Medulla oblongata (tissue), 1 donor: ENCODE data around the gene PGBD4.

ENCODE experiments used
- DNase-seq: peaks from one replicate; pipeline ENCODE4 v3.0.0-alpha.2; 2015; ENCODE audit errors: extremely low spot score

PGBD4 gene

DNA sequence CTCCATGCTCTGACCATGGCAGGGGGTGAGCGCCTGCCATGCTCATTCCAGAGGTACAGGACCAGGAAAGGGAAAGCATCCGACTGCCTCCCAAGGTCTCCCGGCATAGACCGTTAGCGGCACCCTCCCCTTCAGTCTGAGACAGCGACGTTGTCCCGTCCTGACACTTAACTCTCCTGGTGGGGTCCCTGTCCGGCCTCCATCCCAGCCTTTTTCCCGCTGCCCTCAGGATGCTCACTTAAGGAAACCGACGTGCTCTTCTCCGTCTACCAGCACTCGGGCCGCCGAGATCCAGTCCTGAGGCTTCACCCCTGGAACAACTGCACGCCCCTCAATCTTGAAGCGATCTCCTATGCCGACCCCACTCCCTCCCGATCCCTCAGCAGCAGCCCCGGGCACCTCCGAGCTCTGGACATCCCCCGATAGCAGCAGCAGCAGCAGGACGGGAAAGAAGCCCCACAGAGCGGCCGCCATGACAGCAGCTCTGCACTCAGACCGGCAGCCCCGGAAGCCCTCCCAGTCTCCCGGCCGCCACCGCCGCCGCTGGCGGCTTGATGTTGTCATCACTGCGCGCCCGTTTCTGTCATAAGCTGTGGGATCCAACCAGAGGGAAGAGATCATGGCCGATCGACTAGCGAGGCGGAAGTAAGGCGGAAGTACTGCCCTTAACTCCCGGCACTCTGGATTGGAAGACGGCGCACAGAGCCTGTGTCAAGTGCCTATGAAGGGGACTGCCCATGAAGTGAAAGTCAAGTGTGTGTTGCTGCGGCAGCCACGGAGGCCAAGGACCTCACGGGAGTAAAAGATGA lies at the start of gene PGBD4, which contains the start of gene EMC7:
Gene PGBD4, plus strand, starts transcription at position 718 of the 809 bp plus-strand sequence. CDS start 449 bp downstream, outside the sequence.
Gene EMC7, minus strand, starts transcription at position 497 of the 809 bp plus-strand sequence. Its CDS starts 23 bp downstream, at position 474.
- peak; percentile 99 for DNase-seq

DNA sequence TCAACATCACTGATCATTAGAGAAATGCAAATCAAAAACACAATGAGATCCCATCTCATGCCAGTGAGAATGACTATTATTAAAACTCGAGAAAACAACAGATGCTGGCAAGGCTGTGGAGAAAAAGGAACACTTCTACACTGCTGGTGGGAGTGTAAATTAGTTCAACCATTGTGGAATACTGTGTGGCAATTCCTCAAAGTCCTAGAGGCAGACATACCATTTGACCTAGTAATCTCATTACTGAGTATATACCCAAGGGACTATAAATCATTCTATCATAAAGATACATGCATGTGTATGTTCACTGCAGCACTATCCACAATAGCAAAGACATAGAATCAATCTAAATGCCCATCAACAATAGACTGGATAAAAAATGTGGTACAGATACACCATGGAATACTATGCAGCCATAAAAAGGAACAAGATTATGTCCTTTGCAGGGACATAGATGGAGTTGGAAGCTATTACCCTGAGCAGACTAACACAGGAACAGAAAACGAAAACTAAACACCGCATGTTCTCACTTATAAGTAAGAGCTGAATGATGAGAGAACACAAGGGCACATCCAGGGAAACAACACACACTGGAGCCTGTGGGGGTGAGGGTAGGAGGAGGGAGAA lies 47.7 kb upstream of the PGBD4 start:
- DNase-seq: no peak

DNA sequence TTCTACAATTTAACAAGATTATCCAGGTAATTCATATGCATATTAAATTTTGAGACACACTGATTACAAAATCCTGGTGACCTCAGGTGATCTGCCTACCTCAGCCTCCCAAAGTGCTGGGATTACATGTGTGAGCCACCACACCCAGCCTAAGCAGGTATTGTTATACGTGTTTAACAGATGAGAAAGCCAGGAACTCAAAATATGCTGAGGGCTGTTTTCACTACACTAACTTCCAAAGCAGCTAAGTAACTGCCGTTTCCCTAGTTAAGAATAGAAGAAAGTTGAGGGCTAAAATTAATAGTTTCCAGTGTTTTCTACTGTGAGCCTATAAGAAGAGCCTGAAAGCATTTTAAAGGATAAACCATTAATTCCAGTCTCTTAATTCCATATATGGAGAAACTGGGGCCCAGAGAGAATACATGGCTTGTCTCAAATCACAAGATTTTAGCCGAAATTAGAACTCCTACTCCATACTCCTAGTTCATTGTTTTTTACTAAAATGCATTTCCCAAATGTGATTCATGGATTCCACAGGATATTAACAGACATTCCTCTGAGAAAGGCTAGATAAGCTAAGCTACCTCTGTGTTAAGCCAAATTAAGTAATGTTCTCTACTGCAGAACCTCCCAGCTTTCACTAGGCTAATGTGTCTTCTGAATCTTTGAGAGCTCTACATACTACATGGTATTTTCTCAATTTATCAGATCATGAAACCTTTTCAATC lies 45.9 kb upstream of the PGBD4 start:
- DNase-seq: no peak

DNA sequence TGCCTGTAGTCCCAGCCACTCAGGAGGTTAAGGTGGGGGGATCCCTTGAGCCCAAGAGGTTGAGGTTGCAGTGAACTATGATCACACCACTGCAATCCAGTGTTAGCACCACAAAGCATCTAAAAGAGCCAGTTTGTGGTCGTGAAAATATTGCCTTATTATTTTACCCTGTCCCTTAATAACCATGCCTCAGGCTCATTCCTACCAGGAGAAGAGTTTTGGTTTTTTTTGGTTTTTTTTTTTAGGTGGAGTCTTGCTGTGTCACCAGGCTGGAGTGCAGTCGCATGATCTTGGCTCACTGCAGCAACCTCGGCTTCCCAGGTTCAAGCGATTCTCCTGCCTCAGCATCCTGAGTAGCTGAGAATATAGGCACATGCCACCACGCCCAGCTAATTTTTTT lies 45.0 kb upstream of the PGBD4 start:
- DNase-seq: no peak

DNA sequence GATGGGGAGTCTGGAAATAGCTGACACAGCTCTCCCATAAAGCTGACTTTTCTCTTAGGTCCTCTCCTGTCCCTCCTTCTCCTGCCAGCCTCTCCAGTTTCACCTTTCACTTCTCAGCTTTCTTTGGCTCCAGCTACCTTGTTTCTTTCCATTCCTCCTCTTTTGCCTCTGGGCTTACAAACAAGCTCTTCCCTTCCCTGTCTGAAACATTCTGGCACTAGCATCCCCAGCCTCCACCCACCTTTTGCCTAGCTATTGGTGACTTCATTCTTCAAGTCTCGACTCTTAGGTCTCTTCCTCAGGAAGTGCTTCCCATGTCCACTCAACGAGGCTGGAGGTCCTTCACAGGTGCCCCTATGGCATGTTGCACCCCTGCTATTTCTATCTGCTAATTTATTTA lies 42.4 kb upstream of the PGBD4 start:
- DNase-seq: no peak

DNA sequence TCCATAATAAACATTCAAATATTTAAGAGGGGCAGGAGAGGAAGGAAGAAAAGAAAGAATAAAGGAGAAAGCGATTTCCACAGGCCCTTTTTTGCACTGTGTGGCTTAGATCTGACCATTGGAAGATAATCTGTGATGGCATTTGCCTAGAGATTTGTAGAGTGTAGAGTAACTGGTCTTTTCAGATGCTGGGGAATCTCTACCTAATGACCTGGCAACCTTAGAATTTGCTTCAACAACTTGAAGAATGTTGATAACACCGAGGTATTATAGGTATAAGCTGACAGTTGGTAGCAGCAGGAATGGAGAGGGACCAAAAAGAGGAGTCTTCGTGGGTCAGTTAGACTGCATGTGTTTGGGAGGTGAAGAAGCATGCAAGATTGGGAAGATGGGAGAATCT lies 41.9 kb upstream of the PGBD4 start:
- DNase-seq: no peak

DNA sequence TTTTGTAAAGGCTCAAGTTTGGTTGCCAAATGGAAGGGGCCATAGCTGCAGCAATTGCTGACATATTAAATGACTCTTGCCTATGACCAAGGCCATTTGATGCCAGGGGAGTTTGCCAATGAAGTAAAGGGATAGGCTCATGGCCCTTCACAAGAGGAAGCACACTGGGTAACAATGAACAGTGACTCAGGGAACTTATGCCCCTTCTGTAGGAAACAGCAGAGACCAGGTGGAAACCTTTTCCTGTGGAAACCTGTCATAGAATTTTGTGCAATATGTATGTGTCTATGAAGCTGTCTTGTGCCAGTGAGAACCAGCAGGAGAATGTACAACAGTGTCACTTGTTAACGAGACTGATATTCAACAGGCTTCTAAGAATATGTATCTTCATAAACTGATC lies 37.4 kb upstream of the PGBD4 start:
- no peak for DNase-seq

DNA sequence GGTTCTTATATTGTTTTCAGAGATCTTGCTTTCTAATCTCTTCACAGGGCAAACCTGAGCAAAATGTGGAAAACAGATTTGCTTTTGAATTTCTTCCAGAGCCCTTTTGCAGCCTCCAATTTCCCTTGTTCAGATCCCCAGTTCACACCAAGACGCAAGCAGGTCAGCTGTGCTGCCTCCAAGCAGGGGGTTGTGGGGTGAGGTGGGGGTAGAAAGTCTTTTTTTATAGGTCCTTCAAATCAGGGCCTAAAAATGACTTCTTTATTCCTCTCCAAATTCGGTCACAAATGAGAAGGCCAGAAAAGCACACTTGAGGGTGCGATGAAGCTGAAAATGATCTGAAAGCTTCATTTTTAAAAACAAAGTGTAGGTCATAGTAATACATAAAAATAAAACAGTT lies 36.6 kb upstream of the PGBD4 start:
- DNase-seq: no peak

DNA sequence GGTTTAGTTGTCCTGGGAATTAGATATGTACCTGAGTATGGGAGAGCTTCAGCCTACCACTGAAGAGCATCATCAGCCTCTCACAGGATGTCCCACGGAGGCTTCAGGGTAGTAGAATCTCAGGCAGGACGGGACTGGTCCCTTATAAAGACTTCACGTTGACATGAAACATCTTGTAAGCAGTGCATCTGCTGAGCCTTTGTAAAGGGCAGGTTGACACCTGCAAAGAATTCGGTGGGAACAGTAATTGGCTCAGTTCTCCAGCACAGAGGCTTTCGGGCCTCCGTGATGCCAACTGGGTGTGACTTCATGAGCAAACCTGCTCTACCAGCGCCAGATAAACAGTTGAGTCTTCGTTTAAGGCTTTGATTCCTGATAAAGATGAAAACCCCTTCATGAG lies 35.9 kb upstream of the PGBD4 start:
- no peak for DNase-seq

DNA sequence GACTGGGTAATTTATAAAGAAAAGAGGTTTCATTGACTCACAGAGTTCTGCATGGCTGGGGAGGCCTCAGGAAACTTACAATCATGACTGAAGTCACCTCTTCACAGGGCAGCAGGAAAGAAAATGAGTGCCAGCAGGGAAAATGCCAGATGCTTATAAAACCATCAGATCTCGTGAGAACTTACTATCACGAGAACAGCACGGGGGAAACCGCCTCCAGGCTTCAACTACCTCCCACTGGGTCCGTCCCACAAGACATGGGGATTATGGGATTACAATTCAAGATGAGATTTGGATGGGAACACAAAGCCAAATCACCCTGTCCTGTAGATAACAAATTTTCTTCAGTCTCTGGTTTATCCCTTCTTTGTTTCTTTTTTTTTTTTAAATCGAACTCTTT lies 31.9 kb upstream of the PGBD4 start:
- no peak for DNase-seq

DNA sequence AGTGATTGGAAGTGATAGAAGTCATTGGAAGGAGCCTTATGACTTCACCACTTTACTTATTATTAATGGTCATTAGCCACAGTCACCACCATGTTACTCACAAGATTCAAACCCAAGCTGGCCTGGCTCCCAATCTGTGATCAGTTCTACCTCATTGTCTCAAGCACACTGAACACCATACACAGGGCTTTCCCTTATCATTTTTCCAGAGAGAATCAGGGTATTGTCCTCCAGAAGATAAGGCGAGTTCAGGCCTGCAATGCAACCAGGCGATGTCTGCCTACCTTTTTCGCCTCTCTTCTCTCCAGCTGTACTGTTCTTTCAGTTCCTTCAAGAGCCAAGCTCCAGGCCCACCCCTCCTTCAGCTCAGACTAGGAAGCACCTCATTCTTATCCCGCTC lies 25.1 kb upstream of the PGBD4 start:
- no peak for DNase-seq

DNA sequence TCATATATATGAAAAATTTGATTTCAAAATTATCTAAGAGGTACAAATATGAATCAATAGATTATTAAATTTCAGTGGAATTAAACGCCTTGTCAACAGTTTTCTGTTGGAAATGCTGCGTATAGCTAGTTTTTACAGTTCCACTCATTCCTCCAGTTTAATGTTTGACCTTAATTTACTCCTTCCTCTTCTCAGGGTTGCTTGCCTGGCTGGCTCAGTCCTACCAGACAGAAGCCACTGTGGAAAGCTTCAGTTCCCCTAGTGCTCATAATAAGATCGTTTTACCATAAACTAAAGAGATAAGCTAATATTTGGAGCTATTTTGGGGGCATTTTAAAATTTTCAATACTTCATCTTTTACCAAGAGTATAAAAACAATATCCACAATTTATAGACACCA lies 23.0 kb upstream of the PGBD4 start:
- no peak for DNase-seq

DNA sequence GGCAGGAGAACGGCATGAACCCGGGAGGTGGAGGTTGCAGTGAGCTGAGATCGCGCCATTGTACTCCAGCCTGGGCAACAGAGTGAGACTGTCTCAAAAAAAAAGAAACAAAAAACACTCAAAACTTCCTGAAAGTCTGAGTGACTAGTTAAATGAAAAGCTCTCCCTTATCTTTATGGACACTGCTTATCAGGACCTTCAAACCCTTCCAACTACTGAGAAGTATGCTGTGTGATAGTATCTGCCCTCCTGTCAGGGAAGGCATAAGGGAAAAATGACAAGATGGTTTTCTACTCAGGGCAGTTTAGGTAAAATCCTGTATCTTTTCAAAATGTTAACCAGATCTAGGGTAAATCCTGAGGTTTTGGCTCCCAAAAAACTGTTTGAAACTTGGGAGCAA lies 22.0 kb upstream of the PGBD4 start:
- no peak for DNase-seq

DNA sequence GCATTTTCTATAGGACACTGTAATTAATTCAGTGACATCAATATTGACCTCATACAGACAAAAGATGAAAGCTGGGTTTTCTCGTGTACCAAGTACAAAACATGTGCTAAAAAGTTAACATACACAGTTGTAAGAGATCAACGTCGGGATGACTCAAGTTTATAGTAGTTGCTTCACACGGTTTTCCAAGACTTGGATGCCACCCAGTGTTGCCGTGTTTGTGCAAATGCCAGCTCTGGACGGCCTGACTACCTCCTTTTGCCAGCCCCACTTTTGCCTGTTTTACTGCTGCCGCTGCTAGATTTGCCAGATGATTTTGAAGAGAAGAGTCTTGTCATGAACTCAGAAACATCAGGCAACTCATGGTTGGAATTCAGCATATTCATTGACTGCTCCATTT lies 17.8 kb upstream of the PGBD4 start:
- peak; percentile 24 for DNase-seq

DNA sequence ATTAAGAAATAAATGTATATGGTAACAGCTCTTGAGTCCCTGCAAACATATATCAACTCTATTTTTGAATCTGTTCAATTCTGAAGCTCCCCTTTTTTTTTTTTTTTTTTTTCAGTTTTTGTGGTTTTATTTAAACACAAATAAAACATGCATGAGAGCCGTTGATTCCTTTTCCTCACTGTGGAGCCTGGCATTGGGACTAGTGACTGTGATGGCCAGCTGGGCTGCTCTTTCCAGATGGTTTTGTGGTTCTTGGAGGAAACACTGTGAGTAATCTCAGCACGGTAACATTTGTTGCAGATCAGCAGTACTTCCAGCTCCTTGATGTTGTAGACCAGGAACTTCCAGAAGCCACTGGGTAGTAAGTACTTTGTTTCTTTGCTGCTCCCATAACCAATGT lies 16.1 kb upstream of the PGBD4 start:
- DNase-seq: no peak

DNA sequence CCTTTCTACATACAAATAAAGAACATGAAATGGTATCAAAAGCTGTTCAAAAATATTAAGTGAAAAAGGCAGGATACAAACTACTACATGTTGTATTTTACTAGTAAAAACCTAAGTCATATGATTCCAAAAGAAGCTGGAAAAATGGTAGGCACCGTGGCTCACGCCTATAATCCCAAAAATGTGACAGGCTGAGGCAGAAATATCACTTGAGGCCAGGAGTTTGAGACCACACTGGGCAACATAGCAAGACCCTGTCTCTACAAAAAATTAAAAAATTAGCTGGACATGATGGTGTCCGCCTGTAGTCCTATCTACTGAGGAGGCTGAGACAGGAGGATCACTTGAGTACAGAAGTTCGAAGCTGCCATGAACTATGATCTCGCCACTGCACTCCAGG lies 2.0 kb upstream of the PGBD4 start:
- no peak for DNase-seq

DNA sequence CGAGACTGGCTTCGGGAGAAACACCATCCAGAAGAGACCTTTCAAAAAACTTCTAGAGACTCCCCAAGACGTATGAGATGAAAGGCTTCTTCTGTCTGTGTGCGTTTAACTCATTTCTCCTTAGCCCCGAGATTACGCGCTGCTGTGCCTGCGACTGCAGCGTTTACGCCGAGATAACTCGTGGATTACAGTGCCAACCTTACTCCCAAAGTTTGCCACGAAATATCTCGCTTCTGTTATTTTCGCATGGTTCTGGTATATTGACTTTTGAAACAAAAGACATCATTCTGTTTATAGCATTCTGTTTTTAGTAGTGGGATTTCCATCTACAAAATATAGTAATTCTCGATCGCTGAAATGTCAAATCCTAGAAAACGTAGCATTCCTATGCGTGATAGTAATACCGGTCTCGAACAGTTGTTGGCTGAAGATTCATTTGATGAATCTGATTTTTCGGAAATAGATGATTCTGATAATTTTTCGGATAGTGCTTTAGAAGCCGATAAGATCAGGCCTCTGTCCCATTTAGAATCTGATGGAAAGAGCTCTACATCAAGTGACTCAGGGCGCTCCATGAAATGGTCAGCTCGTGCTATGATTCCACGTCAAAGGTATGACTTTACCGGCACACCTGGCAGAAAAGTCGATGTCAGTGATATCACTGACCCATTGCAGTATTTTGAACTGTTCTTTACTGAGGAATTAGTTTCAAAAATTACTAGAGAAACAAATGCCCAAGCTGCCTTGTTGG lies 467 bp downstream of the PGBD4 start:
- DNase-seq: no peak

DNA sequence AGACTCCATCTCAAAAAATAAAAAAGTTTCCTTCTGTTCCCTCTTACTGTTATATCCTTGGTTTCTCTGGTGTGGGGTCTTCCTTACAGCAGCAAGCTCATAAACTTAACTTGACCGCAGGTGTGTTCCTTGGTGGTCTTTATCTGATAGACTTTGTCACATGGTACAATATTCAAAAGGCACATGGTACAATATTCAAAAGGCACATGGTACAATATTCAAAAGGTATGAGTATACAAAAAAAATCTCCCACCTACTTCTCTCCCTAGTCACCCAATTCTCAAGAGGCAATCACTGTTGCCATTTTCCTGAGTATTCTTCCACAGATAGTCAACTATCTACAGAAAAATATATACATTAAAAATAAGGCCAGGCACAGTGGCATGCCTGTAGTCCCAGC lies 4.5 kb downstream of the PGBD4 start:
- DNase-seq: no peak

DNA sequence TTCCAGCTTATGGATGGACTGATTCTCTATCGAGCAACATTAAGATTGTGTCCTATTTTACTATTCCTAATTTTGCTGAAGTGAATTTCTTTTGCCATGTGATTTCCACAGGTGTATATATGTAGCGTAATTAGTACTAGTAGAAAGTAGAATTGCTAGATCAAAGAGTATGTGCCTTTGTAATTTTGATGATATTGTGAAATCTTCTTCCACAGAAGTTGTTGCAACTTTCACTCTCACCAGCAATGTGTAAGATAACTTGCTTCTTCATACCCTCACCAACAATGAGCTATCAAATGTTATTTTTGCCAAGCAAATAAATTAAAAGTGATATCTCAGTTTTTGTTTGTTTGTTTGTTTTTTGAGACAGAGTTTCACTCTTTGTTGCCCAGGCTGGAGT lies 5.4 kb downstream of the PGBD4 start:
- no peak for DNase-seq

DNA sequence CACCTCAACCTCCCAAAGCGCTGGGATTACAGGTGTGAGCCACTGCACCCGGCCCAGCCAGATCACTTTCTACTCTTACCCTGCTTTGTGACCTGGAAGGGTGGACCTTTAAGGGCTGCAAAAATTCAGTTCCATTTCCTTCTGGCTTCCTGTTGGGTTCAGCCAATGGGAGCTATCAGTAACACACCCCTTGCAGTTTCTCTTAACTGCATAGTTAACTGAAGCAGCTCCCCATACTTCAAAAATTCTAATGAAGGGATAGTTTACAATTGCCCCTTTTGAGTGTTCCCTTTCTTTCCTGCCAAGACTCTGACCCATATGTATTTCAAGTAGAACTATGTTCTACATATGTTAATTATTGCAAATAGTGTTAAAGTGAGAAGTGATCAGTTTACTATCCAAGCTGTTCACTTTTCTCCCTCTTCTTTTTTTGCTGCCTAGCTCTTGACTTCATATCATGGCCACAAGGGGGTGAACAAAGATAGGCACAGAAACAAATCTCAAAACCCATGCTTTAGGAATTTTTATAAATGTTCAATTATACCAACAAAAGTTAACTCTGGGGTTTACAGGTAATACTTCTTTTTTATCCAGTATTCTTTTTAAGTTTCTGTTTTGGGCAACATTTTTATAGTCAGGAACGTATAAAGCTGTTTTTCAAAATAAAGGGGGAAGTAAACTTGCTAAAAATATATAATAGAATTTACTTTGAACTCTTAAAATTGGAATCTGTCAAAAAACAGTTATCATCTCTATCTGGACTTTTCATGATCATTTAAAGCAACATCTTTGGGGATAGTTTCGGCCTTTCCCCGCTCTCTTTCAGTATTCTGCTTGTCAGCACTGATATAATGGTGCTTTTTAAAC lies 8.1 kb downstream of the PGBD4 start:
- peak; percentile 47 for DNase-seq

DNA sequence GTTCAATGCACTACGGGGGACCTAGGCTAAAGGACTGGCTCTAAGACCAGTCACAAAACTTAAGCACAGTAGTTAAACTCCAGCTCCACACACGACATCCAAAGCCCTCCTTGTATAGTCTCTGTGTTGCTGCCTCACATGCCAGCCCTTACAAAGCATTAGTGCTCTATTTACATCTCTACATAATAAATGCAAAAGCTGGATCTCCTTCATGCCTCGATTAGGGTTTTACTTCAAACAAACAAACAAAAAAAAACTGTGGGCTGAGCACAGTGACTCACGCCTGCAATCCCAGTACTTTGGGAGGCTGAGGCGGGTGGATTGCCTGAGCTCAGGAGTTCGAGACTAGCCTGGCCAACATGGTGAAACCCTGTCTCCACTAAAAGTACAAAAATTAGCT lies 9.6 kb downstream of the PGBD4 start:
- DNase-seq: no peak
